ENCODE data around the gene PRR22.

PRR22 gene

DNA sequence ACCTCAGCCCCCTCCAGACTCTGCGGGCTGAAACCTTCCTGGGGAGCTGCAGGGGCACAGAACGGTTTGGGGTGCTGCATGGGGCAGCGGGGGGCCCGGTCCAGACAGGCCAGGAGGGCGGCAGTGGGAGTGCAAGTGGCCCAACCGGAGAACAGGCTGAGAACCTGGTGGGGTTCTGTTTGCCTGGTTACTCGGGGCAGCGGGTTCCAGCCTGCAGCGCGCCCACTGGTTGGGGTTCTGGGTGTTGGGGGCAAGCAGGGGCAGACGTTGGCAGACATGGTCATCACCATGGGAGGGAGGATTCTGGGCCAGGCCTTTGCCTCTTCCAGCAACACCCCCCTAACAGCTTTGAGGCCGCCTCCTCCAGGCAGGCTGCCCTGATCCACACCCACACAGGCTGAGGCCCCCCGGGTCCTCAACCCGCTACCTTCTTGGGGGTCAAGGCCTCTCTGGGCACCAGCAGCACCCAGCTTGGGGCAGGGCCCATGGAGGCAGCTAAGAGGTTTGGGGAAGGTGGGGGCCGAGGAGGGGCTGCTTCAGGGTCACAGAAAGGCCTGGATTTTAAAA lies at the start of gene PRR22:
PRR22 (minus strand) TSS at position 166 of the 567 bp plus-strand sequence; CDS start at position 80, 86 bp downstream.
- no peak for DNase-seq (ENCODE audit: low read depth in 2 of 2)

DNA sequence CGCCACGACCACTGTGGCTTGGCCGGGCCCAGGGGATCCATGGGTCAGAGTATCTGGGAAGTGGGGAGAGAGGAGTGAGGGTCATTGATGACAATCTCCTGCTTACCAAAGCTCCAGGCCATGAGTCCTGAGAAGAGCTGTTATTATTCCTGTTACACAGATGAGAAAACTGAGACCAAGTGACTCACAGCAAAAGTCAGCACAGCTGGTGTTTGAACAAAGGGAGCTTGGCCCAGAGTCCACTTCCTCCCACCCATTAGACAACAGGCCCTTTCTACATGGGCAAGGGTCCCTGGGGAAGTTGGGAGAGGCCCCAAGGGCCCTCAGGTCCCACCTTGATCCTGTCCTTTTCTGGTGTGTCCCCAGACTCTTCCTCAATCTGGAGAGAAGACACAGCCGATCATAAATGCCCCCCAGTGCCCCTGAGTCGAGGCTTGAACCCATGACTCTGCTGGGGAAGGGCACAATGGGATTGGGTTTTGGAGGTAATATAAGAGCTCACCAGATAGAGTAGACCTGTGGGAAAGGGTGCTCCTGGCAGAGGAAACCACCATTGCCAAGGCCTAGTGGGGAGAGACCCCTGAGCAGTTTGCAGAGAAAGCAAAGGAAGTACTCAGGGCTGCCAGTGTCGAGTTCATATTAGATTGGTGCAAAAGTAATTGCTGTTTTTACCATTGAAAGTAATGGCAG lies 48.1 kb upstream of the PRR22 start:
- no peak for DNase-seq (ENCODE audit: low read depth in 2 of 2)

DNA sequence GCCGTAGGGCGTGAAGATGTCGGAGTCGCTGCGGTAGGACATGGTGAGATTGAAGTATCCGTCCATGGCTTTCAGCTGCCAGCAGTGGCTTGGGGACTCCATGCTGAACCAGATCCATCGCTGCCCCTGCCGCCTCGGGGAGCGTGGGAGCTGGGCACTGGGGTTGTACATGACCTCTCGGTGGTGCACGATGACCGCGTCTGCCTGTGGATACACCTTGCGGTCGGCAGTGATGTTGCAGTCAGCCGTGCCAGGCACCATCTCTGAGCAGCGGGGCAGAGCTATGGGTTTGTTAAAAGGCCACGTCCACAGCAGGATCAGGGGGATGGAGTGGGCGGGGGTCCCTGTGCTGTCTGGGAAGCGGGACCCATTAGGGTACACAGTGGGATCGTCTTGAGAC lies 47.5 kb upstream of the PRR22 start:
- no peak for DNase-seq (ENCODE audit: low read depth in 2 of 2)

DNA sequence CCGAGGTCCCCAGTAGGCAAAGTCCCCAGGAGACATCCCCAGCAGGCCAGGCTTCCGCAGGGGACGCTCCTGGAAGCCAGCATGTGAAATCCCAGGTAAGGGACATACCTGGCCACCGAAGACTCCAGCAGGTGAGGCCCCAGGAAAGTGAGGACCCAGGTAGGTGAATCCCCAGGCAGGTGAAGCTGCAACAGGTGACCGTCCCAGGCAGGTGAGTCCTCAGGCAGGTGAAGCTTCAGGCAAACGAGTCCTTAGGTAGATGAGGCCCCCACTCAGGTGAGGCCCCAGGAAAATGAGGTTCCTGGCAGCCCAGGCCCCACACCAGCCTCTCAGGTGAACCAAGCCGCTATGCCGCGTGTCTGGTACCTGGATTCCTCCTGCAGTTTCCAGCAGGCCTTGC lies 46.6 kb upstream of the PRR22 start:
- no peak for DNase-seq (ENCODE audit: low read depth in 2 of 2)

DNA sequence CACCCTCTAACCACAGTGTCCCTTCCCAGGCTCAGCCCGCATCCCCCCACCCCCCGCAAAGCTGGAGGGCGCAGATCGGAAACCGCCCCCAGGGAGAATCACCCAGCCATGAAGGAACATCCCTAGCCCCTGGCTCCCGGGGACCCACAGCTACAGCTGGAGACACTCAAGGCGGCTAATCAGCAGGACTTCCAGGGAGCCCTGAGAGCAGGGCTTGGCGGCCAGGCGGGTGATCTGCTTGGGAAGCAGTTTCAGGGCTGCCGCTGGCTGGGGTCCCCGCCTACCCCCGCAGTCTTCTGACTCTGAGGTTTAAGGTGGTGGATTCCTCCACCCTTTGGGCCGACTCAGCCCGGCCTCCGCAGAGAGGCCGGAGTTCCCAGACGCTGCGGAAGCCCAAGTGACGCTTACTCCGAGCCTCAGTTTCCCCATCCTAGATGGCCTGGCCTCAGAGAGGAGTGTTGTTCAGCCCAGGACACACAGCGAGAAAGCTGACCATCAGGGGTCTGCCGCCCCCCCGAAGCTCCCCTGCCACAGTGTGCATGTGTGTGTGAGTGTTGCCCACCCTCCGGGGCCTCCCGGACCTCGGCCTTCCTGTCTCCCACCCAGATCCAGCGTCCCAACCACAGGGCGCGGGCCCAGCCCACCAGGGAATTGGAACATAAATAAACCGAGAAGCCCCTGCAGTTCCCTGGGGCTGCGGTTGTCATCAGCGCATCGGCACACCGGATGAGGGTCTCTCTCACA lies 45.2 kb upstream of the PRR22 start:
- no peak for DNase-seq (ENCODE audit: low read depth in 2 of 2)

DNA sequence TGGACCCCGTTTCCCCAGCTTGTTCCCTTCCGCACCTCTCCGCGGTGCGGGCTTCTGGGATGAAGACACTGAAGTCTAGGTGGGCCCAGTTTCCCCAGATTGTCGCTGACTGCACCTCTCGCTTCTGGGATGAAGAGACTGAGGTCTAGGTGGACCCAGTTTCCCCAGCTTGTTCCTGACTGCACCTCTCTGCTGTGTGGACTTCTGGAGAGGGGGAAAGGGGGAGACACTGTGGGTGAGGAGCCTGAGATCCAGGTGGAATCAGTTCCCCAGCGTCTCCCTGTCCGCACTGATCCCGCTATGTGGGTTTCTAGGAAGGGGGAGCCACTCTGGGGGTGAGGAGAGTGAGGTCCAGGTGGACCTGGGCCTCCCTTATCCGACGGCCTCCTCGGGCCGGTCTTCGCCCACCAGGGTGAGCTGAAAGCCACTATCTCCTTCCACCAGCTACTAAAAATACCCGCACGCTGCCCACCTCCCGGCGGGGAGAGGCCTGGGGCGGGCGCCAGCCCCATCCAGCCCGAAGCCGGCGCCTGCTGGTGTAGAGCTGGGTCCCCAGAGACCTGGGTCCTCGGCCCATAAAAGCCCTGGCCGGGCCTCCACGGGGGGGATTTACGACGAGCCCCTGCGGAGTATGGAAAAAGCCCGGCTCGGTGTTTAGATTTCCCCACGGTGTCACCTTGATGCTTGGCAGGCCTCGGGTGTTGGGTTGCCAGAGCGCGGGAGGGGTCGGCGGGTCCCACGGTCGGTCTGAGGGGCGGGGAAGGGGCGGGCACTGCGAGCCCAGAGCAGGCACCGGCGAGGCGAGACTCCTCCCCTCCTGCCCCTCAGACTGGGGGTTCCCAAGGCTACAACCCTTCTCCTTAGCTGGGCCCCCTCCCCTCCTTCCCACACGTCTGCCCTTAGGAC lies 44.4 kb upstream of the PRR22 start:
- no peak for DNase-seq (ENCODE audit: low read depth in 2 of 2)

DNA sequence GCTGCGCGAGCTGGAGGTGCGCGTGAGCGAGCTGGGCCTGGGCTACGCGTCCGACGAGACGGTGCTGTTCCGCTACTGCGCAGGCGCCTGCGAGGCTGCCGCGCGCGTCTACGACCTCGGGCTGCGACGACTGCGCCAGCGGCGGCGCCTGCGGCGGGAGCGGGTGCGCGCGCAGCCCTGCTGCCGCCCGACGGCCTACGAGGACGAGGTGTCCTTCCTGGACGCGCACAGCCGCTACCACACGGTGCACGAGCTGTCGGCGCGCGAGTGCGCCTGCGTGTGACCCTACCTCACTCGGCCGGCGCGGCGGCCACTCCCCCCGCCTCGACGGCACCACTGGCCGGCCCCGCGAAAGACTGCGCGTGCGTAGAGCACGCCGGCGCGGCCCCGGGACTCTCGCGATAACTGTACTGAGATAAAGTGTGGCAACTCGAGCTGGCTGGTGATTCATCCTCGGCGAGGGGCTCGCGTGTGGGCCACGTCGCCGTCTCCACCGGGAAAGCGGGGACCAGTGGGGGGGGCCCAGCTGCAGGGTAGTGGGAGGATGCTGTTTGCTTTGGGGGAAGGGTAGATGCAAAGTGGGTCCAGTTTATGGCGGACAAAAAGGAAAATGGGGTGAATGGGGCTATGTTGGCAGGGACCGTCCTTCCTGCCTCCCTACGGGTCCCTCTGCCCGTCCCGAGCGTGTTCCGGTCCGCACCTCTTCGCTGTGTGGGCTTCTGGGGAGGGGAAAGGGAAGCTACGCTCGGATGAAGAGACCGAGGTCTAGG lies 43.5 kb upstream of the PRR22 start:
- peak; percentile 84 to 93 for DNase-seq (ENCODE audit: low read depth in 2 of 2)

DNA sequence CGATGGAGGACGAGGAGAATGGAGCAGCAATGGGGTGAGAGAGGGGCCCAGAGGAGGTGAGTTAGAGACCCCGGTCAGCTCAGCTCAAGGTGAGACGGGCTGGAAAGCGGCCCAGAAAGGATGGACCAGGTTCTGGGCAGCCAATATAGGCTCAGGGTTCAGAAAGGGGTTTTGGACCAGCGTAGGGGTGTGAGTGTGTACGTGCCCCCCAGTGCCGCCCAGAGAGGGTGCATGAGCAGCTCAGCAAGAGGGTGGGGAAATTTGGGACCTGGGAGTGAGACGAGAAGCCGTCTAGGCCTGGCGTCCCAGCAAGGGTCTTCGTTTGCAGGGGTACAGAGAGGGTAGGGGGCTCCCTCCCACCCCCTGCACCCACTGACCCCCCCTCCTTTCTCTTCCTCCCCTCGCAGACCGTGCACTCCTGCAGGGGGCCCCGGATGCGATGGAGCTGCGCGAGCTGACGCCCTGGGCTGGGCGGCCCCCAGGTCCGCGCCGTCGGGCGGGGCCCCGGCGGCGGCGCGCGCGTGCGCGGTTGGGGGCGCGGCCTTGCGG lies 42.9 kb upstream of the PRR22 start:
- no peak for DNase-seq (ENCODE audit: low read depth in 2 of 2)

DNA sequence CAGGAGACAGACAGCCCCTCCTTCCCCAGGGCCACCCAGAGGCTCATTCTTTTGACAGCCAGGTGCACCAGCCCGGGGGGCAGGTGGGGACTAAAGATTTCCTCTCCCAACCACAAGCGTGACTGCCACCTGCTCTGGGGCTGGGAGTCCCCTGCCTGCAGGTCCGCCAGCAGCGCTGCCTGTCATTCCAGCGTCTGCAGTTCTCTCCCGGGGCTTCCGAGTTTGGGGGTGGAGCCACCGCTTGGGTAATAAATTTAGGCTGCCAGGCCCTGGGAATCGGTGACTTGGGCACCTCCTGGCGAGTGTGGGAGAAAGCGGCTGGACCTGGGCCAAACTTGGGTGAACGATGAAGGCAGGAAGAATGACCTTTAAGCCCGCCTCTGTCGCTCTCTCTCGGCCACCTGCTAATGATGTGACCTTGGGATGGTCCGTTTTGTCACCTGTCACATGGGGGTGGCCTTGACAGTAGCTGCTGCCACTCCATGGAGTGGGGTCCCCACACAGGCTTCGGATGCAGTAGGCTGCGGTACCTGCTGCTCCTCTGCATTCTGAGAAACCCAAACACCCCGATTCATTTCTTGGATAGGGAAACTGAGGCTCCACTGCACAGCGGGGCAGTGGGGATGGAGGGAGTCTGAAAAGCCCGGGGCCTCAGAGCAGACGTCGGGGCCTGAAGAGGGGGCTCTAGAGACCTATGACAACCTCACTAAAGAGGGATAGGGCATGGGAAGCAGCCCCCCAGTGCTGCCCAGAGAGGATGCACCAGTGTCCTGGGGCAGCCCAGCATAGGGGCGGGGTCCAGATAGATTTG lies 42.2 kb upstream of the PRR22 start:
- no peak for DNase-seq (ENCODE audit: low read depth in 2 of 2)

DNA sequence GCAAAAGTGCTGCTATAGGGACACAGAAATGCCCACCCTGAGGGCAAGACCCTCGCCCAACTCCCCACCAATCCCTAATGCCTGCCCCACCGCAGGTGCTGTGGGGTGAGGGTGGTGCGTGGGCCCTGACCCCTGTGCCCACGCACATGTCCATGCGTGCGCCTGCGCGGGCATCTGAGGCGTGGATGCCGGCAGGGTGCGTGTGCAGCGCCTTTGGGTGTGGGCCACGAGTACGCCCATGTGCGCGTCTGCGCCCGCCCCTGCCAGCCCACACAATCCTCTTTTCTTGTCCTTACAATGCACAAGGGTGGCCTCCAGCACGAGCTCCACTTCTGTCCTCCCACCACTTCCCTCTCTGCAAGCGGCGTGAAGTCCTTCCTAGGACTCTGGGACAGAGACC lies 40.6 kb upstream of the PRR22 start:
- DNase-seq (ENCODE audit: low read depth in 2 of 2): no peak

DNA sequence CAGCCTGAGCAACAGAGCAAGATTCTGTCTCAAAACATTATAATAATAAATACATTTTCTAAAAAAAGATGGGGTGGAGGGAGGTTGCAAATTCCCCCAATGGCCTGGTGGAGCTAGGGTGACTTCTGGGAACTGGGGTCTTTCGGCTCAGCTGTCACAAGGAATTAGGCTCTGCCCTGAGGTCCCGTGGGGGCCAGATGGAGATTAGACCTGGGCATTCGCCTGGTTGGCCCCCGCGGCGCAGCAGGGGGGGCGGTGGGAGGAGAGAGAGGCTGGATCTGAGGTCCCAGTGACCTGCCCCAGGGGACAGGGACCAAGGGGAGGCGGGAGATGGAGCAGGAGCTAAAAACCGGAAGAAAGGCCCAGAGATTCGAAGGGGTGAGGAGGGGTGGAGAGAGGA lies 40.2 kb upstream of the PRR22 start:
- DNase-seq (ENCODE audit: low read depth in 2 of 2): no peak

DNA sequence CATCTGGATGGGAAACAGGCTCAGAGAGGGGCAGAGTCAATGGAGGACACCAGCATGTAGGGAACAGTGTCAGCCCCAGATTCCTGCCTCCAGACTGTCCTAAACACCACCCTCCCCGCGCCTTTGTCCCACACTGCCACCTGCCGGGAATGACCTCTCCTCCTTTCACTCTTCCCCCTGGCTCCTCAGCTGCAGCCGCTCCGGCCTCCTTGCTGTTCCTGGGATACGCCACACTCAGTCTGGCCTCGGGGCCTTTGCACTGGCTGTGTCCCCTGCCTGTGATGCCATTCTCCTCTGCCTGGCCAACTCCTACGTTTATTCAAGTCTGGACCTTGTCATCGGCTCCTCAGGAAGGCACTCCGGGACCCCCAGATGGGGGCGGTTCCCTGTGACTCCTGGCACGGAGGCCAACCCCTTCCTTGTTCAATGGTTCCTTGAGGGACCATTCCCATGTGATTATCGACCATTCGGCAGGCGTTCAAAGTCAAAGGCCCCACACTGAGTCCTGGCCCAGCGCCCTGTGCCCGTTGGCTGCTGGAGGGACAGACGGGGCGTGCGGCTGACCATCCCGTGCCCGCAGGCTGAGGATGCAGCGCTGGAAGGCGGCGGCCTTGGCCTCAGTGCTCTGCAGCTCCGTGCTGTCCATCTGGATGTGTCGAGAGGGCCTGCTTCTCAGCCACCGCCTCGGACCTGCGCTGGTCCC lies 39.2 kb upstream of the PRR22 start:
- DNase-seq (ENCODE audit: low read depth in 2 of 2): no peak

DNA sequence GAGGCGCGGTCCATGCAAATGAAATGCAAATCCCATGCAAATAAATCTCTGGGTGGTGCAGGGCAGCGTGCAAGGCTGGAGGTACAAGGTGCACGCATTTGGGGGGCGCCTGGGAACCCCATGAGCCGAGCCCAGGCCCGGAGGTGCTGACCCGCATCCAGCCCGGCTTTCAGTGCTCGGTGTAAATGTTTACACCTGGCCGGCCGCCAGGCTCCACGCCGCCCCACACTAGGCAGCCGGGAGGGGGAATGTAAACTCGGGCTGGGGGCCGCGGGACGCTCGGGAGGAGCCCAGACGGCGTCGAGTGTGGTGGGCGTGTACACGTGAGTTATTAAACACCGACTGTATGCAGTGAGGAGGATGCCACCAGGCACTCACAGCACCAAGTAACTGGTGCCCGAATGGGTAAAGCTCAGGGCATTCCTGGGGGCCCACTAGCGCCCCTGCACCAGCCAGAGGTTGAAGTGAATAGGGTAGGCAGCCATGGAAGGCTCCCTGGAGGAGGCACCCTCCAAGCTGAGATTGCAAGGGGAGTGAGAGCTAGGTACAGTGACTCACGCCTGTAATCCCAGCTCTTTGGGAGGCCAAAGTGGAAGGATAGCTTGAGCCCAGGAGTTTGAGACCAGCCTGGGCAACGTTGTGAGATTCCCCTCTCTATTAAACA lies 37.8 kb upstream of the PRR22 start:
- no peak for DNase-seq (ENCODE audit: low read depth in 2 of 2)

DNA sequence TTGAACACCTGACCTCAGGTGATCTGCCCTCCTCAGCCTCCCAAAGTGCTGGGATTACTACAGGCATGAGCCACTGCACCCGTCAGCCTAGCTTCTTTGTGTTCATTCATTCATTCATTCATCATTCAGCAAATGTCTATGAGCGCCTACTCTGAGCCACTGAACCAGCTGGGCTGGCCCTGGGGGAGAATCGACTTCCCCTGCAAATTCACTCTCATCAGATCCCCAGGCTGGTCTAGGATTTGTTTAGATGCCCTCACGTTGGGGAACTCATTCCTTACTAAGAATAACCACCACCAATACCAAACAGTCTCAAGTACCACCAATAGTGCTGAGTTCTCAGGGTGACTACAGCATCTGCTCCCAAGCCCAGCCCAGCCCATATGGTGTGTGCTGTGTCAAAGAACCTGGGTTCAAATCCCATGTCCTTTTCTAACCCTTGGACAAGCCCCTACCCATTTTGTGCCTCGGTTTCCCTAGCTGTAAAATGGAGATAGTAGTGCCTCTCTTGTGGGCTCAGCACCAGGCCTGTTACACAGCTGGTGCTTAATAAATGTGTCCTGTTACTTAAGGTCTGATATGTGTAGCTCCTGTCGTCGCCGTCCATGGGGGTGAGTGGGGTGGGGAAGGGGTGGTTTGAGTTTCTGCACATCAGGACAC lies 37.1 kb upstream of the PRR22 start:
- DNase-seq (ENCODE audit: low read depth in 2 of 2): no peak

DNA sequence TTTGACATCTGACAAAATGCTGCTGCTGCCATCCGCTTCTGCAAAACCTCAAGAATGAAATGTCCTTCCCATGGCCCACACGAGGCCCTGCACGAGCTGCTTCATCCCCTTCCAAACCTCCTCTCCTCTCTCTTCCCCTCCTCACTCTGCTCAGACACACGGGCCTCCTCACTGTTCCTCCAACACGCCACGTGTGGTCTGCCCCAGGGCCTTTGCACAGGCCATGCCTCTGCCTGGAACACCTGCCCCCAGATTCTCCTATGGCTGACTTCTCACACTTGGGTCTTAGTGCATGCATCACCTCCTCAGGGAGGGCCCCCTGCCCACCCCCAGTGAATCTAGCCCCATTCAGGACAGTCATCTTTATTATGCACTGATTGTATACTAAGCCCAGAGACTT lies 36.2 kb upstream of the PRR22 start:
- no peak for DNase-seq (ENCODE audit: low read depth in 2 of 2)

DNA sequence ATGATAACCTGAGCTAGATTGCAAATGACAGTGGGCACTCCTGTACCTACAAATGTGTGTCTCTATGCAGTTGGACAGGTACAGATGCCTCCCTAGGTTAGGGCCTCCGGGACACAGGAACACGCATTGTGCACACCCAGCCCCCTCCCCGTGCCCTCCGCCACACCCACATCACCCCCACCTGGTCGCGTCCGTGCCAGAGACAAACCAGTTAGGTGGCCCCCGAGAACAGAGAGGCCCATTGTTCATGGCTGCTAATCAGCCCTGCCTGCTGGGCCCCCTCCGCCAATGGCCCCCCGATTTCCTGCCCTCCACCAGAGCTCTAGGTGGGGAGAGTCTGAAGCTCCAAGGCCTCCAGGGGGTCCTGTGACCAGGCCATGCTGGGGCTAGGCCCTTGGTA lies 34.0 kb upstream of the PRR22 start:
- DNase-seq (ENCODE audit: low read depth in 2 of 2): no peak

DNA sequence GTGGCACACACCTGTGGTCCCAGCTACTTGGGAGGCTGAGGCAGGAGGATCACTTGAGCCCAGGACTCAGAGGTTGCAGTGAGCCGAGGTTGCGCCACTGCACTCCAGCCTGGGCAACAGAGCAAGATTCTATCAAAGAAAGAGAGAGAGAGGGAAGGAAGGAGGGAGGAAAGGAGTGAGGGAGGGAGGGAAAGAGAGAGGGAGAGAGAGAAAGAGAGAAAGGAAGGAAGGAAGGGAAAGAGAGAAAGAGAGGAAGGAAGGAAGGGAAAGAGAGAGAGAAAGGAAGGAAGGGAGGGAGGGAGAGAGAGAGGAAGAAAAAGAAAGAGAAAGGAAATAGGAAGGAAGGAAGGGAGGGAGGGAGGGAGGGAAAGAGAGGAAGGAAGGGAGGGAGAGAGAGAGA lies 32.7 kb upstream of the PRR22 start:
- DNase-seq (ENCODE audit: low read depth in 2 of 2): no peak

DNA sequence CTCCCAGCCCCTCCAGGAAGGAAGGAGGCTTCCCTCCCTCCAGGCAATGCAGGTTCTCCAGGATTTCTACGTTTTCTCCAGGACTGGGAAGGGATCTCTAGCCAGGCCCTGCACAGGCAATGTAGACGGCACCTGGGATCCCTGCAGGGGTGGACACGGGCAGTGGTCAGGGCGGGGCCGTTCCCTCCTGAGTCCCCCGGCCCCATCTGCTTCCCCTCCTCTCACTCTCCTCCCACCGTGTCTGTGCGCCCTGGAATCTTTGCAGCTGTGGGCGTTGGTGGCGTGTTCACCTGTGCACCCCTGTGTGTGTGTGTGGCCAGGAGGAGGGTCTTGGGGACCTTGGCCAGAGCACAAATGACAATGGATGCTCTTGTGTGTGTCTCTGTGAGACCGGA lies 30.3 kb upstream of the PRR22 start:
- no peak for DNase-seq (ENCODE audit: low read depth in 2 of 2)
